LNCAP (cell line): ENCODE results near the gene C14orf180.
A peak's percentile ranks its signal among the peaks of the same experiment; 100 is the strongest.

Experiments
- CTCF ChIP-seq: fragments of 450-650 bp; IDR thresholded peaks from 2 replicates; pipeline ENCODE4 v1.5.1; 2017; ENCODE audit warnings: mild to moderate bottlenecking

The C14orf180 gene

GRCh38 chr14:104547310-104547997 lies 32.1 kb upstream of the C14orf180 start:
- no peak for TF ChIP-seq CTCF

- no peak for TF ChIP-seq CTCF
Observed at GRCh38 chr14:104547998-104548700, 31.4 kb upstream of the C14orf180 start.

GRCh38 chr14:104548802-104549535 lies 30.6 kb upstream of the C14orf180 start:
- no peak for TF ChIP-seq CTCF

GRCh38 chr14:104549536-104550339 lies 29.8 kb upstream of the C14orf180 start:
- no peak for TF ChIP-seq CTCF

GRCh38 chr14:104550340-104550860 lies 29.2 kb upstream of the C14orf180 start:
- TF ChIP-seq CTCF: no peak

- peak; percentile 39; the same call in 1 of the 2 replicates for TF ChIP-seq CTCF
Observed at GRCh38 chr14:104550861-104551728, 28.5 kb upstream of the C14orf180 start.
